Keratinocyte (primary cell): ENCODE results near the gene TECR. TPM values are rescaled to one million over a fixed set of nuclear protein-coding genes. Genes with fewer than 3 reads are reported as not detected.

ENCODE experiments used
- DNase-seq: peaks from one replicate; pipeline ENCODE4 v3.0.0-alpha.2; 2011; ENCODE audit warnings: low read depth, missing footprints, low spot score
- FAIRE-seq: peaks from 2 replicates; lab custom pipeline; 2011; peaks lifted over from hg19 to GRCh38; lab: Jason Lieb, UNC
- H2AFZ ChIP-seq: 2 replicates; pipeline ENCODE4 v1.6.0; 2012; ENCODE audit warnings: low read length, control low read depth, inconsistent platforms; ENCODE audit not compliant: control insufficient read depth
- H3K27ac ChIP-seq: 2 replicates; pipeline ENCODE4 v1.5.1; 2011; ENCODE audit warnings: low read length; ENCODE audit not compliant: control insufficient read depth, insufficient read depth
- H3K27me3 ChIP-seq: 3 replicates; pipeline ENCODE4 v1.6.0; 2011; ENCODE audit warnings: low read length; ENCODE audit not compliant: control insufficient read depth, insufficient read depth; ENCODE audit errors: extremely low read depth
- H3K36me3 ChIP-seq, 2 experiments: 2 replicates in 1 of 2; 3 replicates in 1 of 2; pipeline ENCODE4 v1.5.1; 2011; ENCODE audit warnings: low read length in 2 of 2, mild to moderate bottlenecking in 1 of 2; ENCODE audit not compliant: control insufficient read depth in 2 of 2, insufficient read depth in 2 of 2; ENCODE audit errors: extremely low read depth in 1 of 2
- H3K4me1 ChIP-seq: 3 replicates; pipeline ENCODE4 v1.5.1; 2011; ENCODE audit warnings: low read length; ENCODE audit not compliant: control insufficient read depth, insufficient read depth; ENCODE audit errors: extremely low read depth
- H3K4me2 ChIP-seq: 3 replicates; pipeline ENCODE4 v1.6.0; 2011; ENCODE audit warnings: low read depth, low read length; ENCODE audit not compliant: control insufficient read depth, insufficient read depth; ENCODE audit errors: extremely low read depth
- H3K4me3 ChIP-seq, 3 experiments: fragments of 200-600 bp in 1 of 3; sonication (generic) in 1 of 3; 2 replicates in 2 of 3; 3 replicates in 1 of 3; pipeline ENCODE4 v1.5.1; 2011 to 2016; ENCODE audit warnings: low read length in 3 of 3, mild to moderate bottlenecking in 3 of 3, control low read depth in 2 of 3, inconsistent platforms in 1 of 3, low read depth in 1 of 3, mixed read lengths in 1 of 3, mixed run types in 1 of 3, moderate library complexity in 1 of 3; ENCODE audit not compliant: control insufficient read depth in 2 of 3, insufficient read depth in 2 of 3; ENCODE audit errors: extremely low read depth in 1 of 3
- H3K79me2 ChIP-seq: 2 replicates; pipeline ENCODE4 v1.6.0; 2012; ENCODE audit warnings: low read length; ENCODE audit not compliant: control insufficient read depth, insufficient read depth
- H3K9ac ChIP-seq: 3 replicates; pipeline ENCODE4 v1.6.0; 2011; ENCODE audit warnings: low read length; ENCODE audit not compliant: control insufficient read depth, insufficient read depth; ENCODE audit errors: extremely low read depth
- H3K9me1 ChIP-seq: 3 replicates; pipeline ENCODE4 v1.6.0; 2011; ENCODE audit warnings: low read length; ENCODE audit not compliant: control insufficient read depth, insufficient read depth; ENCODE audit errors: extremely low read depth
- H3K9me3 ChIP-seq: 2 replicates; pipeline ENCODE4 v1.5.1; 2012; ENCODE audit warnings: low read depth, low read length; ENCODE audit not compliant: control insufficient read depth
- H4K20me1 ChIP-seq: 3 replicates; pipeline ENCODE4 v1.6.0; 2011; ENCODE audit warnings: low read length; ENCODE audit not compliant: control insufficient read depth, insufficient read depth; ENCODE audit errors: extremely low read depth
- CTCF ChIP-seq, 3 experiments: IDR thresholded peaks in 1 of 3; conservative IDR thresholded peaks in 1 of 3; optimal IDR thresholded peaks in 1 of 3; 2 replicates in 2 of 3; 3 replicates in 1 of 3; pipeline versions ENCODE3 to v1.5.1; 2011; ENCODE audit warnings: low read length in 3 of 3, mild to moderate bottlenecking in 3 of 3, moderate library complexity in 2 of 3, control low read depth in 1 of 3, inconsistent platforms in 1 of 3; ENCODE audit not compliant: insufficient read depth in 2 of 3; ENCODE audit errors: extremely low read depth in 1 of 3
- EZH2 ChIP-seq: IDR thresholded peaks from one replicate; pipeline ENCODE4 v1.6.1; 2012; ENCODE audit warnings: inconsistent platforms, mild to moderate bottlenecking, low read length, moderate library complexity
- dilution Hi-C: fragments of 300-500 bp; cut with MboI; formaldehyde crosslinking; loops from one replicate; pipeline ENCODE4 v1.7.0; 2020; ENCODE audit warnings: low sequenced_read_pairs; ENCODE audit not compliant: extremely low pct_ligation_motif_present
- polyA plus RNA-seq, 5 experiments: library from polyadenylated mRNA; depleted of rRNA in 3 of 5; stranded (reverse) in 3 of 5; stranded (forward) in 1 of 5; unstranded in 1 of 5; fragments of >200 nt; gene quantifications; 1 replicate in 1 of 5; 2 replicates in 3 of 5; 3 replicates in 1 of 5; pipeline versions ENCODE4 v1.2.1 to v1.2.3, GENCODE V29; 2011 to 2012; ENCODE audit warnings: missing spikeins in 2 of 5, low read depth in 1 of 5, low replicate concordance in 1 of 5

The TECR gene
- polyA plus RNA-seq, 1 donor (not counting 4 experiments of a cell fraction or from before 2014, with no cell fraction given) = 92.3 TPM

DNA sequence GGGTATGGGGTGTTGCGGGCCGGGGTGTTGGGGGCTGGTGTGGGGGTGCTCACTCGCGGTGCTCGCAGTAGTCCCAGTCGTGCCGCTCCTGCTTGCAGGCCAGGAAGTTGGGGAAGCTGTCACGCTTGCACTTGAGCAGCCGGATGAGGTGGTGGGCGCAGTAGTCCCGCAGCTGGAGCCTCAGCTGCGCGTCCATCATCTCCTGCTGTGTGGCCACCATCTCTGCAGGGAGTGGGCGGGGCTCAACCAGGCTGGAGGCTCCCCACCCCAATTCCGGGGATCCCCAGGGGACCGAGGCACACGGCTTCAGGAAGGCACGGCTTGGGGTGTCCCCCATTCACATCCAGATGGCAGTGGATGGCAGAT lies 37.3 kb downstream of the TECR start:
- Histone ChIP-seq H3K4me1 (peaks cover 22% of the 10 kb centered on the region), H3K79me2 (peaks cover 35% of the 10 kb centered on the region), H3K9me1 (no peaks in the 10 kb centered on the region), H3K36me3 (peaks cover 7 to 16% of the 10 kb centered on the region in 2 experiments), H4K20me1 (no peaks in the 10 kb centered on the region), H2AFZ (no peak overlapping the region), H3K4me3 (no peak overlapping the region), H3K27me3 (no peaks in the 10 kb centered on the region), H3K4me2 (no peak overlapping the region), H3K9ac (no peak overlapping the region), H3K27ac (no peak overlapping the region), H3K9me3 (no peaks in the 10 kb centered on the region)
- no peak for FAIRE-seq
- DNase-seq = no peak
- TF ChIP-seq EZH2 = no peak
- TF ChIP-seq CTCF (optimal IDR thresholded peaks at IDR 0.05 in 1 of 3, IDR thresholded peaks at IDR 0.05 in 1 of 3, conservative IDR thresholded peaks at IDR 0.05 in 1 of 3; ENCODE audit: extremely low read depth in 1 of 3, insufficient read depth in 2 of 3, low read length in 3 of 3) = no peak
- dilution Hi-C loops = no loop called here

DNA sequence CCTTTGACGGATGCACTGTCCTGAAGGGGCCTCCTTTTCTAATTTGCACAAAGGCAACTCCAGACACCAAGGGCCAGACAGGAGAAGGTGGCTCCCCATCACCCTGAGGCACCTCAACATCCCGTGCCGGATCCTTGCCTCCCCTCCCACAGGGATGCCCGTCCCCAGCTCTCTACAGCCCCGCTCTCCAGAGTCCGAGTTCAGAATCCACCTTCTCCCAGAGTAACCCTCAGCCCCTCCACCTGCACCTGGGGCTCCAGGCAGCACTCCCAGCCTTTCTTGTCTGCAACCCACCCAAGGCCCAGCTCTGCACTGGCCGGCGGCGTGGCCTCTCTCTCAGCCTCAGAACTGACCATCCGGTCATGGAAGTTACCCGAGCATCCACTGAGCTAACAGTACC lies 37.7 kb downstream of the TECR start:
- H2AFZ ChIP-seq = no peak overlapping the region
- H3K9me1 ChIP-seq = no peaks in the 10 kb centered on the region
- peaks cover 7 to 16% of the 10 kb centered on the region in 2 experiments for H3K36me3 ChIP-seq
- H3K9ac ChIP-seq = no peak overlapping the region
- no peak overlapping the region for H3K4me2 ChIP-seq
- TF ChIP-seq EZH2 = no peak
- TF ChIP-seq CTCF (optimal IDR thresholded peaks at IDR 0.05 in 1 of 3, IDR thresholded peaks at IDR 0.05 in 1 of 3, conservative IDR thresholded peaks at IDR 0.05 in 1 of 3; ENCODE audit: extremely low read depth in 1 of 3, insufficient read depth in 2 of 3, low read length in 3 of 3) = no peak
- dilution Hi-C loops = no loop called here
- H3K27ac ChIP-seq = no peak overlapping the region
- no peak overlapping the region for H3K4me3 ChIP-seq
- H3K4me1 ChIP-seq = peaks cover 18% of the 10 kb centered on the region
- H3K27me3 ChIP-seq = no peaks in the 10 kb centered on the region
- H3K9me3 ChIP-seq = no peaks in the 10 kb centered on the region
- peaks cover 37% of the 10 kb centered on the region for H3K79me2 ChIP-seq
- DNase-seq (no peak), FAIRE-seq (no peak)
- no peaks in the 10 kb centered on the region for H4K20me1 ChIP-seq
